Activated CD8-positive, alpha-beta T cell treated with anti-CD3 and anti-CD28 coated beads for 36 hours (primary cell): ENCODE measurements around the gene LRRC45. TPM values are rescaled to one million over a fixed set of nuclear protein-coding genes. Genes with fewer than 3 reads are reported as not detected.

ENCODE experiments used
- ATAC-seq: fragments of 200-7000 bp; cut with Tn5 transposase; one replicate; pipeline ENCODE4 v1.10.0; 2021; ENCODE audit warnings: mild to moderate bottlenecking, moderate library complexity
- CTCF ChIA-PET: fragments of 350-600 bp; sonication (Branson Sonifier 250); formaldehyde crosslinking; loops from one replicate; lab custom pipeline; 2021; ENCODE audit warnings: antibody characterized with exemption; lab: Charles Lee
- POLR2A ChIA-PET: fragments of 350-600 bp; sonication (Branson Sonifier 250); formaldehyde crosslinking; loops from one replicate; lab custom pipeline; 2021; ENCODE audit warnings: antibody characterized with exemption; lab: Charles Lee
- DNase-seq: peaks from one replicate; pipeline ENCODE4 v3.0.0-alpha.2; 2020
- H3K27ac Mint-ChIP-seq: one replicate; pipeline ENCODE4 v1.8.0; 2021; ENCODE audit warnings: mild to moderate bottlenecking, mixed read lengths
- H3K27me3 Mint-ChIP-seq: one replicate; pipeline ENCODE4 v1.8.0; 2021; ENCODE audit warnings: mixed read lengths
- H3K36me3 Mint-ChIP-seq: one replicate; pipeline ENCODE4 v1.8.0; 2021; ENCODE audit warnings: low read depth, mixed read lengths
- H3K4me1 Mint-ChIP-seq: one replicate; pipeline ENCODE4 v1.8.0; 2021; ENCODE audit warnings: low read depth, mixed read lengths
- H3K4me3 Mint-ChIP-seq: one replicate; pipeline ENCODE4 v1.8.0; 2021; ENCODE audit warnings: mild to moderate bottlenecking, moderate library complexity, mixed read lengths
- H3K9me3 Mint-ChIP-seq: one replicate; pipeline ENCODE4 v1.8.0; 2021; ENCODE audit warnings: mixed read lengths
- CTCF ChIP-seq: fragments of 200-600 bp; IDR thresholded peaks from one replicate; pipeline ENCODE4 v1.8.0; 2022; ENCODE audit warnings: antibody characterized with exemption, mild to moderate bottlenecking
- intact Hi-C: fragments of 100-400 bp; cut with micrococcal nuclease; formaldehyde crosslinking; loops from one replicate; pipeline ENCODE4 v1.10.0; 2022
- total RNA-seq, 2 experiments: library from RNA; stranded (reverse); gene quantifications; one replicate each; pipeline ENCODE4 v1.2.3, GENCODE V29; 2021

LRRC45 gene
- total RNA-seq, 2 experiments from 2014 or later: 12.9 TPM

- Mint-ChIP-seq H3K9me3 (no peaks in the 10 kb centered on the region), H3K27me3 (no peaks in the 10 kb centered on the region), H3K4me3 (peak overlapping the region; percentile 75), H3K27ac (peak overlapping the region; percentile 61), H3K4me1 (peaks cover 14% of the 10 kb centered on the region), H3K36me3 (peaks cover under 1% of the 10 kb centered on the region)
- intact Hi-C loops: no loop called here
- POLR2A ChIA-PET: interaction anchor here (0.6 to 7.4 kb wide), 18 partner anchors 11 to 195 kb away, joined by 3 to 98 read pairs (median 4); partner anchors contain the start of genes ARHGDIA, DCXR, FASN and GPS1
- TF ChIP-seq CTCF: no peak
- DNase-seq (peak; percentile 43), ATAC-seq (peak; percentile 58)
- CTCF ChIA-PET: interaction anchor here (1.0 to 2.9 kb wide), 3 partner anchors 28 to 35 kb away, joined by 3 to 16 read pairs (median 3); partner anchors contain the start of gene DCXR
Observed at GRCh38 chr17:82065193-82065637, 42.1 kb downstream of the LRRC45 start.

DNA sequence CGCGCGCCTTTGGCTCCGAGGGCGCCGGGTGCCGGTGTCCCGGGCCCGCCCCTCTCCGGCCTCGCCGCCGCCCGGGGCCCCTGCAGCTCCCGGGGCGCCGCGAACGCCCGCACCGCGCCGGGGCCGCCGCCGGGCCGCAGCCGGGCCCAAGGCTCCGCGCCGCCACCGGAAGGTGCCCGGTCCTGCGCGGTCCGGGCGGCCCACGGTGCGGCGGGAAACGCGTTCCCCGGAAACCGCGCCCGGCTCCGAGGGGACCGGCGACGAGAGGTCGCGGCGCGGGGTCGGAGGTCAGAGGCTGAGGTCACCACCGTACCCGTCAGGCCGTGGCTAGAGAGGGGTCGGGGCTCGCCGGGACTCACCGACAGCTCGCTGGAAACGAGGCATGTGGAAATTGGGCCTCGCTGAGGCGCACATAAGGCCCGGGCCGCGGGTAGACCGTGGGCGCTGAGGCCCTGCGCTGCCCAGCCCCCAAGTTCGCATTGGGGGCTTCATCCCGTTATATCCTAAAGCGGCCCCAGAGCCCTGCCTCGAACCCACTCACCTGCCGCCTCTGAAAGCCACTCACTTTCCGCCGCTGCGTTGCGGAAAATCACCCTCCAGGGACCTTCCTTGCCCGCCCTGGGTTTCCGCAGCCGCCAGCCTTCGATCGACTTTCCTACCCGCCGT, 42.7 kb downstream of the LRRC45 start, which contains the start of gene DUS1L:
TSS of gene DUS1L (minus strand) at position 167 of the 666 bp plus-strand sequence. CDS start 745 bp downstream, outside the sequence.
- peak; percentile 67 for DNase-seq
- Mint-ChIP-seq H3K9me3 (no peaks in the 10 kb centered on the region), H3K4me1 (peaks cover 14% of the 10 kb centered on the region), H3K4me3 (peak within 1 kb of the TSS; percentile 85), H3K27ac (peak within 1 kb of the TSS; percentile 88), H3K27me3 (no peaks in the 10 kb centered on the region), H3K36me3 (no peaks in the 10 kb centered on the region)
- ChIA-PET CTCF (interaction anchor here (1.0 to 2.9 kb wide), 4 partner anchors 28 to 43 kb away, joined by 3 to 16 read pairs (median 3); partner anchors contain the start of gene DCXR), POLR2A (interaction anchor here (0.6 to 7.4 kb wide), 20 partner anchors 11 to 195 kb away, joined by 3 to 98 read pairs (median 4); partner anchors contain the start of genes ARHGDIA, DCXR, FASN and GPS1)
- intact Hi-C loops: no loop called here
- TF ChIP-seq CTCF: no peak
- peak; percentile 93 for ATAC-seq

DNA sequence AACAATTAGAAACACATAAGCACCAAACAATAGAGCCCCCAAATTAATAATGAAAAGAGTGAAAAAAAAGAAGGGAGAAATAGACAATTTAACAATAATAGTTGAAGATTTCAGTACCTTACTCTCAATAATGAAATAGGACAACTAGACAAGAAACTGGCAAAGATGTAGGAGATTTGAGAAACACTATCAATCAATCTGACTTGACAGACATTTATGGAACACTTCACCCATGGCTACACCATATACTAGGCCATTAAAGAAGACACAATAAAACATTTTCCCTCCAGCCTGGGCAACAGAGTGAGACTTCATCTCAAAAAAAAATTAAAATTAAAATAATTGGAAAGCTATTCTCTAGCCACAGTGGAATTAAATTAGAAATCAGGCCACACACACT, 47.5 kb downstream of the LRRC45 start:
- Mint-ChIP-seq H3K4me3 (no peak overlapping the region), H3K27ac (no peak overlapping the region), H3K27me3 (no peaks in the 10 kb centered on the region), H3K4me1 (peaks cover 5% of the 10 kb centered on the region), H3K36me3 (no peaks in the 10 kb centered on the region), H3K9me3 (no peaks in the 10 kb centered on the region)
- ATAC-seq (no peak), DNase-seq (no peak)
- intact Hi-C loops: no loop called here
- TF ChIP-seq CTCF: no peak
- POLR2A ChIA-PET: interaction anchor here (1.0 kb wide), 1 partner anchor 179 kb away, joined by 3 read pairs; the partner anchor contains the start of gene ANAPC11
- CTCF ChIA-PET: interaction anchor here (1.3 kb wide), 1 partner anchor 32 kb away, joined by 3 read pairs; no protein-coding TSS in a partner anchor

DNA sequence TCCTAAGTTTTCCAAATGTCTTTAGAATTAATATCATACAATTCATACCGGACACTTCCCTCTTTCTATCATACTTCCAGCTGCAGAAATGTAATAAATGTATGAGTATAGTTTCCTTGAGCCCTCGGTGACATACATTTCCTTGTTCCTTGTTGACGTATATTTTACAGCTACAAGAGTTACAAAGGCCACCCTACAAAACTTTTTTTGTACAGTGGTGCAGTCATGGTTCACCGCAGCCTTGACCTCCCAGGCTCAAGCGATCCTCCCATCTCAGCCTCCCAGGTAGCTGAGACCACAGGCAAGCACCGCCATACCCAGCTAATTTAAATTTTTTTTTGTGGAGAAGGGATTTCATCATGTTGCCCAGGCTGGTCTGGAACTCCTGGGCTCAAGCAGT, 49.7 kb downstream of the LRRC45 start:
- no peak overlapping the region for H3K27ac Mint-ChIP-seq
- no peaks in the 10 kb centered on the region for H3K36me3 Mint-ChIP-seq
- no peak overlapping the region for H3K4me3 Mint-ChIP-seq
- DNase-seq: no peak
- ChIA-PET POLR2A (interaction anchor here (0.6 kb wide), 1 partner anchor 118 kb away, joined by 3 read pairs; no protein-coding TSS in a partner anchor), CTCF (no interaction called here)
- H3K9me3 Mint-ChIP-seq: no peaks in the 10 kb centered on the region
- intact Hi-C loops: no loop called here
- H3K27me3 Mint-ChIP-seq: no peaks in the 10 kb centered on the region
- no peaks in the 10 kb centered on the region for H3K4me1 Mint-ChIP-seq
- TF ChIP-seq CTCF: no peak
- ATAC-seq: no peak

DNA sequence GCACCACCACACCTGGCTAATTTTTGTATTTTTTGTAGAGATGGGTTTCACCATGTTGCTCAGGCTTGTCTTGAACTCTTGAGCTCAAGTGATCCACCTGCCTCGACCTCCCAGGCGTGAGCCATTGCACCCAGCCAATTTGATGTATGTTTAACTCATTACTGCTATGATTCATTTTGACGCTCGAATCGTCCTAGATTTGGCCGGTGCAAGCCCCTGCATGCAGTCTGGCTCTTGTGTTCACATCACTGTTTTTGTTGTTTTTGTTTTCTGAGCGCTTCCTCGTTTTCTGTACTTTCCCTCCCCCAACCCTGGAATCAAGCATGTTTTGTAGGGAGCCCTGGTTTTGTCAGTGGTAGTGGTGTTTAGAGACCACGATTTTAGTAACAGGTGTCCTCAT, 50.3 kb downstream of the LRRC45 start:
- H3K27me3 Mint-ChIP-seq: no peaks in the 10 kb centered on the region
- no peak overlapping the region for H3K4me3 Mint-ChIP-seq
- DNase-seq (no peak), ATAC-seq (no peak)
- no peaks in the 10 kb centered on the region for H3K4me1 Mint-ChIP-seq
- intact Hi-C loops: no loop called here
- no peak for TF ChIP-seq CTCF
- H3K36me3 Mint-ChIP-seq: peaks cover 3% of the 10 kb centered on the region
- POLR2A ChIA-PET: interaction anchor here (1.3 kb wide), 1 partner anchor 9 kb away, joined by 5 read pairs; no protein-coding TSS in a partner anchor
- no peak overlapping the region for H3K27ac Mint-ChIP-seq
- H3K9me3 Mint-ChIP-seq: no peaks in the 10 kb centered on the region
- CTCF ChIA-PET: no interaction called here
